NCI-H2029 (cell line): Measurements from ENCODE around the gene SLCO4A1.
"Not testable (repeated sequence)": the region's sequence is repeated elsewhere in the genome, so short reads cannot be mapped to it uniquely, and the experiment has no call there.

ENCODE experiments used
- DNase-seq: peaks from one replicate; lab custom pipeline; 2025; lab: John Stamatoyannopoulos, UW

The SLCO4A1 gene

DNA sequence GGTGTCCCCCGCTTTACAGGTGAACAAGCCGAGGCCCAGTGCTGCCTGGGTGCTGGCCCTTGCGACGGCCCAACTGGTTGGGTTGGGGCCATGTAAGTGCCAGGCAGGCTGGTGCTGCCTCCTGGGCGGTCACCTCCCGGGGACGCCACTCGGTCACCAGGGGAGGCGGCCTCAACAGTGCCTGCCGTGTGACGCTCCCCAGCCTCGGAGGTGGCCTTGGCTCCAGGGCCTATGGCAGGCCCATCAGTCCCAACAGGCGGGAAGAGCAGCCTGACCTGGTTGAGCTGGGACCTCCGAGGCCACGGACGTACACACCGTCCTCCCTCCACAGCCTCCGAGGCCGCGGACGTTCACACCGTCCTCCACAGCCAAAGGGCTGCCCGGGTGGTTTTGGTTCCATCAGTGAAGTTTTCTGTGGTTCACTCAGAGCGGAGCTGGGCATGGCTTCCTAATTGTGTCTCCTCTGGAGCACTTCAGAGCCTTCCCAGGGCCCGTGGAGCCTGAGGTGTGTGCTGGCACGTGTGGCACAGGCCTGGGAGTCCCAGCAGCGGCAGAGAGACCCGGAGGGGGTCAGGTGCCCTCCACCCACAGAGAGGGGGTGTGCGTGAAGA lies 19.3 kb upstream of the SLCO4A1 start:
- DNase-seq: no peak

DNA sequence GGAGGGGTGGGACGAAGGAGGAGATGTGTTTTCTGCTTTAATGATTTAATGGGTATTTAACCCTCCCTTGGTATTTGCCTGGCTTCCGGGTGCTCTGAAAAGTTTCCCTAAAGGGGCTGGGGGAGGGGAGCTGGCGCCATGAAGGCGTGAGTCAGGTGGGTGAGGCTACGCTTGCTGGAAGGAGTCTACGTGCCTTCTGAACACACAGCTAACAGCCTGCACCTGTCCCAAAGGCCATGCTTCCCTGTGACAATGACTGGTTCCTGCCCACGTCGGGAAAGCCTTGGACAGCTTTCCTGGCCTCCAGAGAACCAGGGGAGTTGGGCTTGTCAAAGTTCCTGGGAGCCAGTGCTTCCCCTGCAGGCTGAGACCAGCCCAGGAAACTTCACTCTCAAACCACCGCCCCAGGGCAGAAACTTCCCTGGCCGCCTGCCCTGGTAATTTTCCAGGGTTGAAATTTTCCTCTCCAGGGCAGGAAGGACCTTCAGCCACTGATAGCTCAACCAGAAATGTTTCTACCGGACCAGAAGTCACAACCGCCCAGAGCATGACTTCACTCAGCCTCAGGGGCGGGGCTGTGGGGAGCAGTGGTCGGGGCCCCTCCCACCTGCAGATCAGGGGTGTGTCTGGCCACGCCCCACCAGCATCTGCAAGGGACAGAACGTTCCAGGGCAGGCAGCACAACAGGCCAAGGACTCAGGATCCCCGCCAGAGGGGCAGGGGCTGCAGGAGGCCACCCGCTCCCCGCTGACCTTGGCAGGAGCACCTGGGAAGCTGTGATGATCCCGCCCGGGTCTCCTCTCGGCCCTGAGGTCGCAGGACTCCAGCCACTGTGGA lies 18.6 kb upstream of the SLCO4A1 start:
- DNase-seq: peak; percentile 19

DNA sequence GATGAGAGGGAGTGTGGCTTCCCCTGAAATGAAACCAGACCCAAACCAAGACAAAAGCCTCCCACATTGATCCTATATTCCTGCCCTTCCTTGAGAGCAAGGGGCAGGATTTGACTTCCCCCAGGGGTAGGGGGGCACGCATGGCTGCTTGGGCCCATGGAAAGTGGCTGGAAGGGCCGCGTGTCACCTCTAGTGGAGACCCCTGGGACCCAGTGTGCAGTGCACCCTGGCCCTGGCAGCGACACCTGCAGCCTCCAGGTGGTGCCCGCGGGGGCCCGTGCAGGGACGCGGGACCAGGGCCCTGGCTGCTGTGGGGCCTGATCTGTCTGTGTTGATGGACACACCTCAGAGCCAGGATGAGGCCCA lies 18.0 kb upstream of the SLCO4A1 start:
- no peak for DNase-seq

DNA sequence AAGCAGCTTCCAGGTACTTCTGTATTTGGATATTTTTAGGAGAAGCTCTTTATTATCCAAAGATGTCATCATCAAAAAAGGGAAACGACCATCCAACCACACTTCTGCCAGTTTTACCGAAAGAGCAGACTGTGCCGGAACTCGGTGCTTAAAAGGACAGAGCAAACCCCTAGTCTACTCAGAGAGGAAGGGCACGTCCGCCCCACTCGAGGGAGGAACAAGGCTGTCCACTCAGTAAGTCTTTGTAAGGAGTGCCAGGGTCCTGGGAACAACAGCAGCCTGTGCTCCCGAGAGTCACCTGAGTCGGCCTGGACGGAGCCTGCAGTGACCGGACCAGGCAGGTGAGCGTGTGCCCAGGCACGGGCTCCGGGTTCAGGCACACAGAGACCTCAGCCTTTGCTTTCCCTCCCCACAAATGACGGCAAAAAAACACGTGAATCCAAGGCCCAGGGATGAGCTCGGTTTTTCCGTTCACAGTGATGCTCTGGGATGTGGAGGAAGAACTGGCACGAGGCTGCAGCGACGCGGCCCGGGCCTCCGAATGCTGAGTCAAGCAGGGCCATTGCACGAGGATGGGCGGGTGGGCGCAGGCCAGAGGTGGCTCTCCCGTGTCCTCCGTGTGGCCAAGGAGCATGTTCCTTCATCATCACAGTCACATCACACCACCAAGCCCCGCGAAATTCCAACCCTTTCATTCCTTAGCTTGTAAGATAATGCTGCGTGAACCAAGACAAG lies 17.4 kb upstream of the SLCO4A1 start:
- DNase-seq: no peak

DNA sequence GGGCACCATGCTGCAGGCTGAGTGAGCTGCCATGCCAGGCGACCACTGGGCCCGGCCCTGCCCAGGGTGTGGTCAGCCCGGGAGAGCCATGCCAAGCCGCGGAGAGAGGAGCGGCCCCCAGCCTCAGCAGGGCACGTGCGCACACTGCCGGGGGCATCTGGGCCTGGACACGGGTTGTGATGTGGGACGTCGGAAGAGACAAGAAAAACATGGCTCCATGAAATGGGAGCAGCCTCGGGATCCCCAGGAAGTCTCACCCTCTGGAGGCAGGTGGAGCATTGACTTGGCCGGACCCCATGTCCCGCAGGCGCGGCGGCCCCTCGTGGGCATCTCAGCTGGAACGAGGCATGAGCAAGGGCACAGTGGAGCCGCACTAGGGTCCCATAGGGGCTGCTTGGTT lies 16.8 kb upstream of the SLCO4A1 start:
- no peak for DNase-seq

DNA sequence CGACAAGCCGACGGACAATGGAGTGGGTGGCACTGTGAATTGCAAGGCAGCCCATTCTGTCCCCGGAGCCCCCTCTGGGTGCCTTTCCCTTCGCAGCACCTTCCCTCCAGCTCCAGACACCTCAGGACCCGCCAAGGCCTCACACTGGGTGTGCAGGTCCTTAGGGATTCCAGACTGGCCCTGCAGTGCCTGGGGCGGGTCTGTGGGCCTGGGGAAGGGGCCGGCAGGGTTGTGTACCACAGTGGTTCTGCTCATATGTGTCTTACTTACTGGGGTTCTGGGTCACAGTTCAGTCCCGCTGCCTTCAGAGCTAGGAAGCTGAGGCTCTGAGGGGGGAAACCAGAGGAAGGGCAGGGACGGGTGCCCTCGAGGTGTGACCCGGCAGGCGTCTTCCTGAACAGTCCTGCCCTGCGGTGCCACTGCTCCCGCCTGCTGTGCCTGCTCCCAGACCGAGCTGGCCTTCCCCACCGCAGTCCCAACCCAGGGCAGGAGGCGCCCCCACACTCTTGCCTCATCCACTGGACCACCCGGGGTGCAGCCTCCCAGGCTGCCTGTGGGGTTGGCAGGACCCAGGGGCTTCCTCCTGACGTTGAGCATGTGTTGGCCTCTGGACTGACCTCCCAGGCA lies 16.3 kb upstream of the SLCO4A1 start:
- DNase-seq: no peak

DNA sequence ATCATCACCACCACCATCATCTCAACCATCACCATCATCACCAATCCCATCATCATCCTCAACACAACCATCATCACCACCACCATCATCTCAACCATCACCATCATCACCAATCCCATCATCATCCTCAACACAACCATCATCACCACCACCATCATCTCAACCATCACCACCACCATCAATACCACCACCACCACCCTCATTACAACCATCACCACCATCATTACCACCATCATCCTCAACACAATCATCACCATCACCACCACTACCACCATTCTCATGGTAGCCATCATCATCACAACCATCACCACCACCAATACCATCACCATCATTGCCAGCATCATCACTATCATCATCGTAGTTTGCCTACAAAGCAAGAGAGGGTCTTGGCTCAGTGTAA lies 14.9 kb upstream of the SLCO4A1 start:
- DNase-seq: not testable (repeated sequence)

DNA sequence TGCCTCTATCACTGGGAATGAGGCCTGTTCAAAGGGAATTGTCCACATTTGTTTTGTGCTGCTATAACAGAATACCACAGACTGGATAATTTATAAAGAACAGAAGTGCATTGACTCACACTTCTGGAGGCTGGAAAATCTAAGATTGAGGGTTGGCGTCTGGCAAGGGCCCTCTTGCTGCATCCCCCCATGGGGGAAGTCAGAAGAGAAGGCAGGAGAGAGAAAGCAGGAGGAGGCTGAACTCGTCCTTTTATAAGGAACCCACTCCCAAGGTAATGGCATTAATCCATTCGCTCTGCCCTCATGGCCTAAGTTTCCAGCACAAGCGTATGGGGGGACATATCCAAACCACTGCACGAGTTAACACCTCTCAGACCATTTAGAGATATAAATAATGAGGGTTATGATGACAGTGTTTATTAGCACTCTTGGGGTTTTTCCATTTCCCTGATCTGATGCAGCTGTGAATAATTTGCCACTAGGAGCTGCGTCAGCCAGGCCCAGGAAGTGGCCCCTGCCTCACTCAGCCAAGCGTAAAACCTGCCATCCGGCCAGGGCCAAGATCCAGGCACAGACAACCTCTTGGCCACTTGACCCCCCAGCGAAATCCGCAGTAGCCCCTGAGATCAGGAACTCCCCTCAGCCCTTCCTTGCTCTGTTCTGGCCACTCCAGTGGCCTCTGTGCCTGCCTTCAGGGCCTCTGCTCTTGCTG lies 14.2 kb upstream of the SLCO4A1 start:
- DNase-seq: no peak

DNA sequence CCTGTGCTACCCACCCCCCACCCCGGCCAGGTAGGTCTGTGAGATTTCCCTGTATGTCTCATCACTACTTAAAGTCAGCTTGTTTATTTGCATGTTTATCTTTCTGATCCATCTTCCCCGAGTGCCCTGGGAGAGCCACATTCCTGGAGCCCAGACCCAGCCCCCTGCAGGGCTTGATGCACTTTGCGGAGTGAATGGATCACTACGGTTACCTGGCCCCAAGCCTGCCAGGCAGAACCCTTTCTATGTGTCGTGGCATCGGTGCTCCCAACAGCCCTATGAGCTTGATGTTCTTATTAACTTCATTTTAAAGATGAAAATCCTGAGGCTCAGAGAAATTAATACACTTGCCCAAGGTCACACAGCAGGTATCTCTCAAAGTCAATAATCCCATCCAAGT lies 13.6 kb upstream of the SLCO4A1 start:
- DNase-seq: no peak

DNA sequence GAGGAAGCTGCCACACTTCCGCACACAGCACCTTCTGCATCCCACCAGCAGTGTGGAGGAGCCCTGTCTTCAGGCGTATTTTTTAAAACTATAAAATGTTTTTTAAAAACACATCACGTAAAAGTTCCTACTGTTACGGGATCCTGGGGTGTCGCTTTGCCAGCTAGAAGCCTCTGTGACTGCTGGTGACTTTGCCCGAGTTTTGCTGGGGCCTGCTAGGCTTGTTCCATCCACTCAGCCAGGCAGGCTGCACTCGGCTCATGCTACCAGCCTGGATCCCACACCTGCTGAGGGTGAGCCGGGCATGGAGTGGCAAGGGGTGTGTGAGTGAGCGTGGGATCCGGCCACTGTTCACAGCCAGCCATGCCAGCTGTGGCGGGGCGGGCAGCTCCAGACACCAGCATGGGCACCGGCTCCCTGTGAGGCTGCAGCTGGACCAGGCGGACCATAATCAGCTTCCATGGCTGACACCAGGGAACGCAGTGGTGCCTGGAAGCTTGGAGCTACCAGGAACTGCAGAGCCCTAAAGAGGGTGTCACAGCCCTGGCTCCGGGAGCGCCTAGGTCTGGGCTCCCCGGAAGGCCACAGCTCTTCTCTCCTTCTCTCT lies 12.3 kb upstream of the SLCO4A1 start:
- no peak for DNase-seq

DNA sequence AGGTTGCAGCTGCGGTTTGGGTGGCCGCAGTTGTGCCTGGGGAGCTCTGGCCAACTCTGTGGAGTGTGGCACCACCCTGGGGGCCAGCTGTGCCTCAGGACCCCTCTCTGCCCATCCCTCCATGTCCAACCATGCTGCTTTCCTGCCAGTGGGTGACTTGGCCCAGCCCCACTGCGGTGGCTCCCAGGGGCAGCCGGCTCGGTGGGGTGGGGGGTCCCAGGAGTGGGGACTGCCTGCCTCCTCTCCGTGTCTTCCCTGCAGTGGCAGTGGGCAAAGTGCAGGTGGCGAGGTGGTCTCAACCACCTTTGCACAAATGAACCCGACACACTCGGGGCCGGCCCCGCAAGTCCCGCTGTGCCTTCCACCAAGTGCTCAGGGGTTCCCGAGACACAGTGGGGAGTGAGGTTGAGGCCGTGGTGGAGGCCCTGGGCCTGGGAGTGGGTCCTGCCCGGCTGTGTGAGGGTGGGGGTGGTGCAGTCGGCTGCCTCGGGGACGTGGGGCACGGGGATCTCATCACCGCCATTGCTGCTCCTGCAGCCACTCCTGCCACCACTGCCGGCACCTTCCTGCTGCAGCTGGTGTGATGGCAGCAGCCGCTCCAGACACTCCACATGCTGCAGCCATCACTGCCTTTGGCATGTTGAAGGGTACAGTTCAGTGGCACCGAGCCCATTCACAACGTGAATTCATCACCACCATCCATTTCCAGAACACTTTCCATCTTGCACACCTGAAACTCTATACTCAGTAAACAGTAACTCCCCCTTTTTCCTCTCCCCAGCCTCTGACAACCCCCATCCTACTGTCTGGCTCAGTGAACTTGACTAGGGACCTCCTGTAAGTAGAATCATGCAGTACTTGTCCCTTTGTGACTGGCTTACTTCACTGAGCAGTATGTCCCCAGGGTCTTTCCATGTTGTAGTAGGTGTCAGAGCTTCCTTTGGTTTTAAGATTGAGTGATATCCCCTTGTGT lies 10.7 kb upstream of the SLCO4A1 start:
- no peak for DNase-seq

DNA sequence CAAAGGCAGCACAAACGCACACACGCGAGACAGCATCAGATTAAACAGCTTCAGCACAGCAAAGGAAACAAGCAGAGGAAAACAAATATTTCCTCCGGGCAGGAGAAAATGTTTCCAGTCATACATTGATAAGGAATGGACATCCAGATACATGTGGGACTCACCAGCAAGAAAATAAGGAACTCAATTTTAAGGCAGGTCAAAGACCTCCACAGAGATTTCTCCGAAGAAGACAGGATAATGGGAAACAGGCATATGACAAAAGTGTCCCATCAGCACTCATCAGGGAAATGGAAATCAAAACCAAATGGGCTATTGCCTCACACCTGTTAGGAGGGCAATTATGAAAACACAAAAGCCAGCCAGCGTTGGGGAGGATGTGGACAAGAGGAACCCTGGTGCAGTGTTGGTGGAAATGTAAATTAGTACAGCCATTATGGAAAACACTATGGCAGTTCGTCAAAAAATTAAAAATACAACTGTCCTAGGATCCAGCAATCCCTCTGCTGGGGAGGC lies 9.7 kb upstream of the SLCO4A1 start:
- no peak for DNase-seq

DNA sequence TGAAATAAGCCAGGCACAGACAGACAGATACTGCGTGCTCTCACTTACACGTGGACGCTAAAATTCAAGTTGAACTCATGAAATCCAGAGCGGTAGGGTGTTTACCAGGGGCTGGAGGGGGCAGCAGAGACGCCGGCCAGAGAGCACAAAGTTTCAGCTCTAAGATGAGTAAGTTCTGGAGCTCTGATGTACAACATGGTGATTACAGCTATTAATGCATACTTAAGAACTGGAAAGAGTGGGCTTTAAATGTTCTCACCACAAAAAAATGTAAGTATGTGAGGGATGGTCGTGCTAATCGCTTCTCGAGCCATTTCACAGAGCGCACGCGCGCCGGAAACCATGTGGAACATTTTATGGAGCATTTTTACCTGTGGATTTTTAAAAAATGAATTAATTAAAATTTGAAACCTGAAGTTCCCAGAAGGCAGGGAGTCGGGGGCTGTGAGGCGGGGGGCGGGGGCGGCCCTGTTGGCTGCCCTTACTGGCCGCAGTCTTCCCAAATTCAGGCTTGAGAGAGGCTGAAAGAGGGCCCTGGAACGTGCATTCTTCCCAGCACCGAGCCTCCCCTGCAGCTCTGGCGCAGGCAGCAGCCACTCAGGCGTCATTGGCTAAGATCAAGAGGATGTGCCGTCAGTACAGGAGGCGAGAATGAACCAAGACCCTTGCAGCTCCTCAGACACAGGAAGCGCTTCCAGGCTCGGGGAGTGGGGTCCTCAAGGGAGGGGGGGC lies 8.5 kb upstream of the SLCO4A1 start:
- DNase-seq: no peak

DNA sequence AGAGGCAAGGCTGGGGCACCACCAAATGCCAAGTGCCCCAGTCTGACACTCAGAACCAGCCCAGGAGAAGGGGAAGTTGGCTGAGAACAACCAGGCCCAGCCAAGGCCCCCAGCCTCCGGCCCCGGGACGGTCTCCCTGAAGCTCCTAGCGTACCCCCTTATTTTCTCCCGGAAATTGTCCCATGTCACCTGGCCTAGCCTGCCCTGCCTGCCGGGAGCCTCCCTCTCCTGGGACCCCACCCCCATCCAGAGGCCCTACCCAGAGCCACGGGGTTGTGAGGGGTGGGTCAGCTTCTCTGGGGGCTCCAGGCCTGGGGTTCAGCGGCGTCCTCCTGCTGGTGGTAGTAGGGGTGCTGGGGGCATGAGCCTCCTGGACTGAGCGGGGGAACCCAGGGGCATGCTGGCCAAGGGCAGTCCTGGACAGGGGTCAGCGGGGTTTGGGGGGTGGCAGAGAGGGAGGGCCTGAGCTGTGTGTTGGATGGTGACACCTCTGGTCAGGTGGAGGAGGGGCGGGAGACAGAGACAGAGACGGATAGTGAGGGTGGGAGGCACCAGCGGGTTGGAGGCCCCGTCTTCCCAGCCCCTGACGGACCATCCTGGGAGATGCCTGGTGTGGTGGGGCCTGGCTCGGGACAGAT lies 7.9 kb upstream of the SLCO4A1 start:
- no peak for DNase-seq

DNA sequence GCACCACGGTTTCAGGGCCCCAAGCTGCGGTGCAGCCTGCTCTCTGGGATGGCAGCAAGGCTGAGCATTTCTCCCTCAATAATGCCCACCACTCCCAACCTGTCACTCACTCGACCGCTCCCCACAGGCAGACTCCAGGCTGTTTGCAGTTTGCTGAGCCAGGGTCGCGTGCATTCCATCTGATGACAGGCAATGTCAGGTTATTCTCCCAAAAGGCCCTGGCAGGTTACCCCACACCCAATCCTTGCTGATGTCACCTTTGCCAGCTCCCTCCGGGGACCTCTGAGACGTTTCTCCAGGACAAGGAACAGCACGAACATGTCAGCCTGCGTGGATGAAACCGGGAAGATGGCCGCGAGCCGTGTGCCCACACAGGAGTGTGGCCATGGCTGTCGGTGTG lies 7.1 kb upstream of the SLCO4A1 start:
- DNase-seq: no peak

DNA sequence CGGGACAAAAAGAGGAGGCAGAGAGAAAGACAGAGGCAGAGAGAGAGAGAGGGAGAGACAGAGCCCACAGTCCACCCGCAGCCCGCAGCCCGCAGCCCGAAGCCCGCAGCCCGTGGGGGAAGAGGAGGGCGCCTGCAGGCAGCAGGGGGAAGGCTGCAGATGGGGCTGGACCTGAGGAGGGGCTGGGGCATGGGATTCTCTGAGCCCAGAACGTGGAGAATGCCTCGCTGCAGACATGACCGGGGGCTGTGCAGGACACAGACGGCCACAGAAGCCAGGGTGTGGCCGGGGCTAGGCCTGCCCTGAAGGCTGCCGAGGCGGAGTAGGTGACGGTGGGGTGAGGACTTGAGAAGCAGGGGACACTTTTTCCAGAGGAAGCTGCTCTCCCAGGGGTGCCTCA lies 6.5 kb upstream of the SLCO4A1 start:
- no peak for DNase-seq

DNA sequence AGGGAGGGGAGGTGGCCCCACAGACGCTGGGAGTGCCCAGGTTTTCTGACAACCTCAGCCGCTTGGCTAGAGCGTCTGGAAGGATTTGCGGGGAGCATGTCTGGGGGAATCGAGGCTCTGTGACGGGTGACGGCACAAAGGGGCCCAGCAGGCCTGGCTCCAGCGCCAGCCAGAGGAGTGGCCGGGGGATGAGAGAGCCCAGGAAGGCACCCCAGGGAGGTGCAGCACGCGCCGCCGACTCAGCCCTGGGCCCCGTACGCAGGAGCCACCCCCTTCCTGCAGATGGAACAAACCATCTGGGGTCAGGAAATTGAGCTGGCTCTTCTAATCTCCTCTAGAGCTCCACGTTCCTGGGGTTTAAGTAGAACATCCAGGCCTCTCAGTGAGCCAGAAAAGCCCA lies 5.9 kb upstream of the SLCO4A1 start:
- no peak for DNase-seq

DNA sequence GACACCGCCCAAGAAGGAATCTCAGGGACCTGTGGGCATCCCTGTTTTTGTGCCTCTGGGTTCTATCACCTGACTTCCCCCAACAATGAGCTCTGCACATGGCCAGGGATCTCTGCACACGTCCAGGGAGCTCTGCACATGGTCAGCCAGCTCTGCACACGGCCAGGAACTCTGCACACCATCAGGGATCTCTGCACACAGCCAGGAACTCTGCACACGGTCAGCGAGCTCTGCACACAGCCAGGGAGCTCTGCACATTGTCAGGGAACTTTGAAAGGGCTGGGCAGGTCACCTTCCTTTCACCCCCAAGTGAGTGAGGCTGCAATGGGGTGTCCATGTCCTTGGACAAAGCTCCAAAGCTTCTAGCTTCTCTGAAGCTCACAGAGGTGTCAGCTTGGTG lies 5.2 kb upstream of the SLCO4A1 start:
- DNase-seq: no peak

DNA sequence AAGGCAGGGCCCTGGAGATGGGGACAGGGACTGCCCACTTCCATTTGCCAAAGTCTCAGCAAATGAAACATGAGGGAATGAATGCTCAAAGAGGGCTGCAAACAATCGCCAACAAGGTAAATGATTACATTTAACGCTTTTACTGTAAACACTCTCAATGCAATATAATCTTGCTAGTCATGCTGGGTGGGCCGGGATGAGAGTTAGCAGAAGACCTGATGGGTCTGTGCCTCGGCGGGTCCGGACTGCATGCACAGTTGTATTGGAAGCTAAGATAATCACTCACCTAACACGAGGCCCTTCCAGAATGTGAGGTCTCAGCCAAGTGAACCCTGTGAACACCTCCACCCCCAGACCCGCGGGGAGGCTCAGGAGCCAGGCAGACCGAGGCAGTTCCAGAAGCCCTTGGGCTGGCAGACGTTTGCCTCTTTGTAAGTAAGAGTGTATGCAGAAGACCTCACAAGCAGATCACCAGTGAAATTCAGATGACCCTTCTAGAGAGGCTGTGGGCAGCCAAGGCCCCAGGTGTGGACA lies 4.7 kb upstream of the SLCO4A1 start:
- no peak for DNase-seq
